Kasumi-1 (cell line): Measurements from ENCODE around the gene PIM2.

Experiments used
- DNase-seq, 2 experiments: peaks; one replicate each; lab custom pipeline; 2025; lab: John Stamatoyannopoulos, UW

Gene PIM2

GRCh38 chrX:48935301-48935670 lies 16.5 kb upstream of the PIM2 start:
- DNase-seq, result no peak

DNA sequence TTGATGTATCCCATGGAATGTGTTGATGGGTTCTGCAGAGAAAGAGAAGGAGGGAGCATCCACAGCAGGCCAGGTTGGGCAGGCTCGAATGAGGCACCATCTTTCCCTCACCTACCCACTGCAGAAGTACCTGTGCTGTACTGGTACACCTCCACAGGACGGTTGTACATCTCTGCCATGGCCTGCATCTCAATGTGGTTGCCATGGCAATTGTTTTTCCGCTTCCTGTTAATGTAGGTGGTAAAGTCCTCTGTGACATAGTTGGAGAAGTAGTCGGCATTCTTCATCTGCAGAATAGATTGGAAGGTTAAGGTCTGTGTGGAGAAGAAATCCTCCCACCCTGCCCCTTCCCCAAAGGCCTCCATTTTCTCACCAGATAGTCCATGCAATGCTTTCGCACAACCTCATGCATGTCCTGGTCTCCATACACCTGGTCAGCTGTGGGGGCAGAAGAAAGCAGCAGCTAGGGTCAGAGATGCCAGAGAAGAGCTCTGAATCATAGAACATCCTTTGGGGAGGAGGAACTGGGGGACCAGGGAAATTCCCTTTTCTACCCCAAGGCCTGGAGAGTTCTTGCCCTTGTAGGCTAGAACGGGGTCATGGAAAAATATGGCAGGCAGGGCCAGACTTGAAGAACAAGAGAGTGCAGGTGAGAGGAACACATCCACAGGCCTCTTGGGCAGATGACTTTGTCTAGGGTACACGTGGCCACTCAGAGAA lies 15.9 kb upstream of the PIM2 start:
- DNase-seq, result no peak

GRCh38 chrX:48933757-48934156 lies 14.9 kb upstream of the PIM2 start:
- DNase-seq, result no peak

DNA sequence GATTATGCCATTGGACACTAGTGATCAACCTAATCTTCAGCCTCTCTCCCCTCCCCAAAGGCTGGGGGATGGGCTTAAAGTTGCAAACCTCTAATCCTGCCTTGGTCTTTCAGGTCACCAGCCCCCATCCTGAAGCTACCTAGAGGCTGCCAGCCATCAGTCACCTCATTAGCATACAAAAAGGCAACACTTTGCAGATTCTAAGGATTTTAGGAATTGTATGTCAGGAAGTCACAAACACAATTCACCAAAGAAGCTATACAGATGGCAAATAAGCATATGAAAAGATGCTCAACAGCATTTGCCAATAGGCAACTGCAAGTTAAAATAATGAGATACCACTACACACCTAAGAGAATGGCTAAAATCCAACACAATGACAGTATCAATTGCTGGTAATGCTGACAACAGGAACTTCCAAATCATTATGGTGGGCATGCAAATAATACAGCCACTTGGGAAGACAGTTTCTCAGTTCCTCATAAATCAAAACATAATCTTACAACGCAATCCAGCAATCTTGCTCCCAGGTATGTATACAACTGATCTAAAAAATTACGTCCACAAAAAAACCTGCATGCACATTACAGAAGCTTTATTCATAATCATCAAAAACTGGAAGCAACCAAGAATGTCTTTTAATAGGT lies 9.0 kb upstream of the PIM2 start:
- DNase-seq, result no peak

GRCh38 chrX:48927123-48927522 lies 8.3 kb upstream of the PIM2 start:
- DNase-seq, result no peak

DNA sequence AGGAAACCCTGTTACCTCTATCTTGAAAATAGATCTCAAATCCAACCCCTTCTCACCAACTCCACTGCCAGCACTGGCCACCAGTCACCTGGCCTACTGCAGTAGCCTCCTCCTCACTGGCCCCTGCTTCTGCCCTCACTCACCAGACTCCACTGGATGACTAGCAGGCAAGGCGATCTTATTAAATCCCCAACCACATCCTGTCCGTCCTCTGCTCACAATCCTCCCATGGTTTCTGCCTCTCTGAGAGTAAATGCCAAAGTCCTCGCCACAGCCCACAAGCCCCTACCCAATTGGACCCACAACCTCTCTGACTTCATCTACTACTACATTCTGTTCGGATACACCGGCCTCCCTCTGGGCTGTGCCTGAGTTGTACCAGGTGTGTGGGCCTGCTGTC lies 5.4 kb upstream of the PIM2 start:
- DNase-seq, result no peak

- no peak for DNase-seq
Observed at GRCh38 chrX:48923771-48924170, 4.9 kb upstream of the PIM2 start.

- no peak for DNase-seq
Observed at GRCh38 chrX:48920718-48921104, 1.9 kb upstream of the PIM2 start.

DNA sequence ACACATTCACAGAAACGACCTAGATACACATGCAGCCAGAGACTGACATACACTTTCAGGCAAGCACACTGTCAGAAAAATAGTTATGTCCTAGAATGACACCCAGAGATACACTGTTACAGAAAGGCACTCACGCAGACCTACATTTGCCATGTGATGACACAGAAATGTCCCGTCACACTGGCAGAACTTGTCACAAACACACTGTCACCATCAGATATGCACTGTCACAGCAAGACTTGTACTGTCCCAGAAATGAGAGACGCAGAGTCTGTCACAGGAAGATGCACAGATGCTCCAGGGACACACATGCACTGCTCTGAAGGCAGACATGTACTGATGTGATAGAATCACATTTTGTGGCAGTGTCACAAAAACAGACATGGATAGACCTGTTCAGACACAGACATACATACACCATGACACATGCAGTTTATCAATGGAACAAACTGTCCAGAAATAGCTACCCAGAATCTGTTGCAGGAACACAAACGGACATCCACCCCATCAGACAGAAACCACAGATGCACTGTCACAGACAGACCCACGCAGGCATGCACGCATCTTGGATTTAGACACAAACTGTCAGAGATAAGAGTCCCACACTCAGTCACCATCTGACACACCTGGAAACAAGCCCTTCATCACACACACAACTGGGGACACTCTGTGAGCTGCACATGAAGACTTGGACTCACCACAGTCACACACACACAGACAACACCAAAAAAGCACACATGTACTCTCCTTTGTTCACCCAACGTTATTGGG lies 1.3 kb upstream of the PIM2 start:
- no peak for DNase-seq

- DNase-seq, result no peak
Observed at GRCh38 chrX:48919360-48919841, 577 bp upstream of the PIM2 start.

DNA sequence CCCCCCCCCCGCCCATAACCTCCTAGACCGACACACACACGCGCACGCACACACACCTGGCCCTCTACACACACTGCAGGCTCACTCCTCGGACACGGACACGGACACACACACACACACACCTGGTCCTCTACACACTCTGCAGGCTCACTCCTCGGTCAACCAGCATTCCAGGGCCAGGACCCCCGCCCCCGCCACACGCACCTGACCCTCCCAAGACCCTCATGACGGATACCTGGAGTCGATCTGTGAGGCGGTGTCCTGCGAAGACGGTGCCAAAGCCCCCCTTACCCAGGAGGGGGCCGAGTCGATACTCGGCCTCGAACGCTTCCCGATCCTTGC lies 552 bp downstream of the PIM2 start:
- DNase-seq, result no peak

DNA sequence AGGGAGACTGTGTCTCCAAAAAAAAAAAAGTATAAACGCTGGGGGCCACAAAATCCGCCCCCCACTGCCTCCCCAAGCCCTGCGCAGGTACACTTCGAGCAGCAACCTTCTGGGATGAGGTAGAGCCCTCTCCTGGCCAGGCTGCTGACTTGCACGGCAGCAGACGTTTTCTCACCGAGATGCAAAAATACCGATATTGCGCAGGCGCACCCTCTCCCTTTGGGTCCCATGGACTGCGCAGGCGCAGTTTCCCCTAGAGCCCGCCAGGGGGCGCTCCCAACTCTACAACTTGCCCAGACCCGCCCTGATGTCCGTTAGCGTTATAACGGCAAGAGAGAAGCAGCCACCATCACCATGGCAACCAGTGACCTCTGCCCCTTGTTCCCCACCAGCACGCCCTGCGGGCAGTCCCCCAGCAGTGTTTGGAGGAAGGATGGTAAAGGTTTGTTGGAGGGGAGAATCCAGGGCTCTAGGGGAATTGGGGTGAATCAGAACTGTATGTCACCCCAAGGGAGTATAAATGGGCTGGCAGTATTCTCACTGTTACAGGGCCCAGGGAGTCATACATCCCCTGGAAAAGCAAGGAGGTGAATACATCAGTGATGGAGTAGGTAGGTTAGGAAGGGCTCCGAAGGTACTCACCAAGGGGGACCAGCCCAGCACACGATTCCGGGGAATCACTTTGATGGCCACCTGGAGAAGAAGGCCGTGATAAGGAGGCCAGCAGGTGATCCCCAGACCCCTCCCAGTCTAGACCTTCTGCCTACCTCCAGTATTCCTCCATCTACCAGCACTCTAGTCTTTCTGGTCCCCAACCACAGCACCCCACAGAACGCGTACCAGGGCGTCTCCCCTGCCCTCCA lies 1.5 kb downstream of the PIM2 start:
- peak; percentile 81 to 83 for DNase-seq

GRCh38 chrX:48914593-48915493 lies 4.0 kb downstream of the PIM2 start:
- no peak for DNase-seq

DNA sequence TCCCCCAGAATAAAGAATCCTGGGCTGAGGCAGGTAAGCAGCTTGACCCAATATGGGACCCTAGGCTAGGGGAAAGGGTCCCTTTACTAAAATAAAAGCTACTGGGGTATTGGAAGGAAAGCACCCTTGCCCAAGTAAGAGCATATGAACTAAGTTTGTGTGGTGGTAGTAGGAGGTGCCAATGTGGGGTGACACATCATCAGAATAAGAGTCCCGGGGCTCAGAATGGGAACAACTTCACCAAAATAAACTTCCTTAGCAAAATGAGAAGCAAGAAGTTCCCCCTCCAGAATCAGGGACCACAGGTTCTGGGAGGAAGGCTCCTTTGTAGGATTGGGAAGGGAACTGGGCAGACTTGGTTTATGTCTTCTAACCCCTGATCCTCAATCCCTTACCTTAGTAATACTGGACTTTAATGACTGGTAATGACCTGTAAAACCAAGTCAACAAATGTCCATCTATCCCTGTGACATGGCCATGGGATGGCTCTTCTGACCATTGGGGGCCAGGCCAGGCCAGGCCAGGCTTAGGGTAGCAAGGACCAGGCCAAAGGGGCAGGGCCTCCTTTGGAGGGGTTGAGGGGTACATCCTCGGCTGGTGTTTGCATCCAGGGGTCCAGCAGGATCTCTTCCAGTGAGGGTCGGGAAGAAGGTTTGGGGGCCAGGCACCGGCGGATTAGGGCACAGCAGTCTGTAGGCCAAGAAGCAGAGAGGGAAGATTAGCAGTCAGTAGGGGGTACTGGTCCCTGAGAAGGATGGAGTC lies 5.0 kb downstream of the PIM2 start:
- no peak for DNase-seq

GRCh38 chrX:48911412-48912182 lies 7.2 kb downstream of the PIM2 start, which contains the start of gene SLC35A2:
Gene SLC35A2, minus strand, starts transcription at chrX:48911646. Its CDS starts 10 bp downstream, at chrX:48911636.
- DNase-seq, result peak; percentile 64 to 77

DNA sequence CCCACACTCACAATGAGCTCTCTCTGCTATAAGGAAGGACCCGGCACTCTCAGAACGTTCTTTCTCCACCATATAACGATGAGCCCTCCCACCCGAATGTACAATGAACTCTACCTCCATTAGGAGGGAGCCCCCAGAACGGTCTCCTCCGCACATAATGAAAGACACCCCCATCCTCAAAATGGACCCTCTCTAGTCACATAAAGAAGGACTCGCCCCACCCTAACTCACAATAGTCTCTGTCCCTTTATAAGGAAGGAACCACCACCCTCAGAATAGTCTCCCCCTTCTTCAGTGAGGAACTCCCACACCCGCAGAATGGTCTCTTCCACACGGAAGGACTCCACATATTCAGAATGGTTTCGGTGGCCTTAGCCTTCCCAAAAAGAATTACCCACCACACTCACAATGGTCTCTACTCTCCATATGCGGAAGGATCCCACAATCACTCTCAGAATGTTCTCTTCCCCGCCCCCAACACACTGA lies 7.9 kb downstream of the PIM2 start:
- peak; percentile 14 to 18 for DNase-seq

DNA sequence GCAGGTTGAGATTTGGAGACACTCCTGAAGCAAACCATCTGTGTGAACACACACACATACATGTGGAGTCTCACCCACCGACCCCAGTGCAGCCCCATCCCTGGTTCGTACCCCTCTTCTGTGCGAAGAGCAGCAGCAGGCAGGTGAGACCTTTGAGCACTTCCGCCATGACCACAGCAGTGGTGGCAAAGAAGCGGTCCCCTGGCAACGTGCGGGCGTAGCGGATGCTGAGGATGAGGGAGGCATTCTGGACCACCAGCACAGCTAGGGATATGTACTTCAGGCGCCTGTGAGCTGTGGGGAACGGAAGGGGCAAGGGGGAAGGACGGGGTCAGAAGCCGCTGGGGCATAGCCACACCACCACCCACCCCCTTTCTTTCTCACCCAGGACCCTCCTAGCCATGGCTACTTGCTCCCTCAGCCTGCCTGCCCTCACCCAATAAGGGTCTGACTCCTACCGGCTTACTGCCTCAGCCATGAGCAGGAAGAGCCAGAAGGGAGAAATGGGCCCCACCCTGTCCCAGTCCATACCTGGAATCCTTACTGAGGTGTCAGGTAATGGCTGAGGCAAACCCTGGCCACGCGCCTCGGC lies 9.0 kb downstream of the PIM2 start:
- DNase-seq, result no peak

DNA sequence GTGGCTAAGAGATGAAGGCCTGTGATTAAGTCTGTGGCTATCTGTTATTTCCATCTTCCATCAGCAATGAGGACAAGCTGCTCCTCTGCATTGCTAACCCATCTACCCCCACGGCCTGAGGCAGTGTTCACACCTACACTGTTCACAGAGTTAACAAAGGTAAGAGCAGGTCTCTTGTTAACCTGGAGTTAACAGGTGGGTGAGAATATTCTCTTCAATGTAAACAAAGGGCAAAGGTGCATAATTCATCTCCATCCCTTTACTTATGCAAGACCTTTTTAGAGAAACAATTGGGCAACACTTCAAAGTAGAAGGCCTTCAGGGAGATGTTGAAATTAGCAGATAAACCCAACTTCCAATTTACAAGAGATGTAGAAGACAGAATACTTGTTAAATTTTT lies 10.2 kb downstream of the PIM2 start:
- no peak for DNase-seq
